Gastrocnemius medialis (tissue), 4 donors: ENCODE data around the gene PLXNC1.

Source experiments
- CTCF ChIP-seq, 5 experiments: fragments of 450-650 bp in 3 of 5; fragments of 200-600 bp in 2 of 5; sonication (generic) in 2 of 5; IDR thresholded peaks in 4 of 5; conservative IDR thresholded peaks in 1 of 5; 1 replicate in 4 of 5; 2 replicates in 1 of 5; pipeline ENCODE4 v1.5.1; 2016 to 2019; ENCODE audit warnings: antibody characterized with exemption in 5 of 5, mild to moderate bottlenecking in 3 of 5, moderate library complexity in 3 of 5
- POLR2A ChIP-seq, 2 donors: fragments of 450-650 bp; IDR thresholded peaks; one replicate each; pipeline ENCODE4 v1.6.1; 2017; ENCODE audit warnings: antibody characterized with exemption in 2 of 2, mild to moderate bottlenecking in 2 of 2, moderate library complexity in 2 of 2

DNA sequence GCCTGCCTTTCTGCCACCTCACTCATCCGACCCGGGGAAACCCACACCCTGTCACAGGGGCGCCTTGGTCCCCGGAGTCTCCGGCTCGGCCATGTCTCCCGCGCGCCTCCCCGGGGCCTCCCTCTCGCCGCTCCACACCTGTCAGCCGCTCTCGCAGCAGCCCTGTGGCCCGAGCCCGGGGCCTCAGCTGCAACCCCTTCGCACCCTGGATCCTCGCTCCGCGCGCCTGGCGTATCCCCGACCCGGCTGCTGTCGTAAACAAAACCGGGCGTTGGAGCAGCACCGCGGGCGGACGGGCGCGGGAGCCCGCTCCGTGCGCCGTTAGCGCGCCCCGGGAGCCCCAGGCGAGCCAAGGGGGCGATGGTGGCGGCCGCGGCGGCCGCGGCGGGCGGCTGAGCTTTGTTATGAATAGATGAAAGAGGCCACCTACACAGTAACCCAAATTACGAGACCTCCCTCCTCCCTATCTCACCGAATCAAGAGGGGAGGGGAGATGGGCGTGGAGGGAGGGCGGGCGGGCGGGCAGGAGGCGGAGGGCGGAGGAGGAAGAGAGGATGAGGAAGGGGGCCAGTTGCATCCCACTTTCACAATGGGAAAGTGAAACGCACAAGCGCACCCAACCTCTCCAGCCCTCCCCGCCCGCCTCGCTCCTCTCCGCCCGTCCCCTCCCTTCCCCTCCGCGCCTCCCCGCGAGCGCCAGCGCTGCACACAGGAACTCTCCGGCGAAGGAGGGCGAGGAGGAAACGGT, at the start of gene PLXNC1:
- TF ChIP-seq CTCF (IDR thresholded peaks at IDR 0.05 in 4 of 5, conservative IDR thresholded peaks at IDR 0.05 in 1 of 5) (no peak), POLR2A (IDR thresholded peaks at IDR 0.05) (no peak)
